Measurements from ENCODE around the gene TMEM169. TPM values are rescaled to one million over a fixed set of nuclear protein-coding genes. Genes with fewer than 3 reads are reported as not detected.

The TMEM169 gene
- total RNA-seq, 1 donor from 2014 or later: 3.2 TPM

- Mint-ChIP-seq H3K27ac (ENCODE audit: unreplicated experiment) (peak overlapping the region; percentile 100), H3K4me3 (ENCODE audit: unreplicated experiment) (peak overlapping the region; percentile 100), H3K4me1 (ENCODE audit: unreplicated experiment) (peaks cover 44% of the 10 kb centered on the region), H3K36me3 (ENCODE audit: low read depth, unreplicated experiment) (peaks cover 50% of the 10 kb centered on the region), H3K9me3 (ENCODE audit: unreplicated experiment) (no peaks in the 10 kb centered on the region), H3K27me3 (ENCODE audit: unreplicated experiment) (peaks cover 11% of the 10 kb centered on the region)
- no peak for DNase-seq (ENCODE audit: low spot score)
- no peak for TF ChIP-seq CTCF (IDR thresholded peaks at IDR 0.05; ENCODE audit: unreplicated experiment)
Observed at GRCh38 chr2:216110620-216111019, 28.9 kb downstream of the TMEM169 start.

DNA sequence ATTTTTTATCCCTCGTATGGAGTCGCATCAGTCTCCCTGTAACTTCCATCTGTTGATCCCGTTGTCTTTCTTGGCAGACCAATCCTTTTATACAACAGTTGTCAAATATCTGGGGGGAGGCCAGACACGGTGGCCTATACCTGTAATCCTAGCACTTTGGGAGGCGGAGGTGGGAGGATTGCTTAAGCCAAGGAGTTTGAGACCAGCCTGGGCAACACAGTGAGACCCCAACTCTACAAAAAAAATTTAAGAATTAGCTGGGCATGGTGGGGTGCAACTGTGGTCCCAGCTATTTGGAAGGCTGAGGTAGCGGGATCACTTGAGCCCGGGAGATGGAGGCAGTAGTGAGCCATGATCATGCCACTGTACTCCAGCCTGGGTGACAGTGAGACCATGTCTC is 29.4 kb downstream of the TMEM169 start:
- peak overlapping the region; percentile 84 for H3K27ac Mint-ChIP-seq (ENCODE audit: unreplicated experiment)
- no peak for TF ChIP-seq CTCF (IDR thresholded peaks at IDR 0.05; ENCODE audit: unreplicated experiment)
- H3K4me1 Mint-ChIP-seq (ENCODE audit: unreplicated experiment): peaks cover 46% of the 10 kb centered on the region
- no peak for DNase-seq (ENCODE audit: low spot score)
- peaks cover 11% of the 10 kb centered on the region for H3K27me3 Mint-ChIP-seq (ENCODE audit: unreplicated experiment)
- H3K9me3 Mint-ChIP-seq (ENCODE audit: unreplicated experiment): no peaks in the 10 kb centered on the region
- peak overlapping the region; percentile 100 for H3K4me3 Mint-ChIP-seq (ENCODE audit: unreplicated experiment)
- peaks cover 52% of the 10 kb centered on the region for H3K36me3 Mint-ChIP-seq (ENCODE audit: low read depth, unreplicated experiment)

DNA sequence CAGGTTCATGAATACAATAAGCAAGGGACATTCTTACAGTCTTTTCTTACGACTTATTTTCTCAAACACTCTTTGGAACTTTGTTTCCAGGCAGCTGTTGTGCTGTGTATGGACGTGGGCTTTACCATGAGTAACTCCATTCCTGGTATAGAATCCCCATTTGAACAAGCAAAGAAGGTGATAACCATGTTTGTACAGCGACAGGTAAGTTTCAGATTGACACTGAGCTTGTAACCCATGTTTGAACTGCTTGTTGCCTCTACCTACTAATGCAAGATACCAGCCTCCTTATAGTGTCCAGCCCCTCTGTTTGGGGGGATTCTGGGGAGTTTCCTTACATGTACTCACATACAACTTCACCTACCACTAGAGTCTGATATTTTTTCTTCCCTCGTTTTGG is 31.2 kb downstream of the TMEM169 start:
- H3K27ac Mint-ChIP-seq (ENCODE audit: unreplicated experiment): peak overlapping the region; percentile 8
- peaks cover 50% of the 10 kb centered on the region for H3K4me1 Mint-ChIP-seq (ENCODE audit: unreplicated experiment)

DNA sequence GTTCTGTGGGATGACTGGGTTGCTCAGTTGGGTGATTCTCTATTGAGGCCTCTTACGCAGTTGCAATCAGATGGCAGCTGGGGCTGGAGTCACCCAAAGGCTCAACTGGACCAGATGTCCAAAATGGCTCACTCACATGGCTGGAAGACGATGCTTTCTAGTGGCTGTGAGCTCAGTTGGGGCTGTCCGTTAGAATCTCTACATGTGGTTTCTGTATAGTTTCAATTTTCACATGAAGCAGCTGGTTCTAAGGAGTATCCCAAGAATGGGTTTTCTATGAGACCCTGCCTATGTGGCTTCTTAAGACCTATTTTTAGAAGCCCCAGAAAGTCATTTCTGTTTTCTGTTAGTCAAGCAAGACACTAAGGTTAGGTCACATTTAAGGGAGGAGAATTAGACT is 31.9 kb downstream of the TMEM169 start:
- peaks cover 48% of the 10 kb centered on the region for H3K4me1 Mint-ChIP-seq (ENCODE audit: unreplicated experiment)

More for the DNA sequence above, 31.2 kb downstream of the TMEM169 start:
- H3K27me3 Mint-ChIP-seq (ENCODE audit: unreplicated experiment): peaks cover 11% of the 10 kb centered on the region
- H3K4me3 Mint-ChIP-seq (ENCODE audit: unreplicated experiment): peak overlapping the region; percentile 23
- DNase-seq (ENCODE audit: low spot score): no peak
- H3K9me3 Mint-ChIP-seq (ENCODE audit: unreplicated experiment): no peaks in the 10 kb centered on the region
- peaks cover 65% of the 10 kb centered on the region for H3K36me3 Mint-ChIP-seq (ENCODE audit: low read depth, unreplicated experiment)
- TF ChIP-seq CTCF (IDR thresholded peaks at IDR 0.05; ENCODE audit: unreplicated experiment): no peak

GRCh38 chr2:216114382-216114713 is 32.6 kb downstream of the TMEM169 start:
- H3K36me3 Mint-ChIP-seq (ENCODE audit: low read depth, unreplicated experiment): peaks cover 69% of the 10 kb centered on the region
- H3K9me3 Mint-ChIP-seq (ENCODE audit: unreplicated experiment): no peaks in the 10 kb centered on the region
- DNase-seq (ENCODE audit: low spot score): no peak
- peaks cover 42% of the 10 kb centered on the region for H3K4me1 Mint-ChIP-seq (ENCODE audit: unreplicated experiment)
- H3K4me3 Mint-ChIP-seq (ENCODE audit: unreplicated experiment): peak overlapping the region; percentile 37
- no peak for TF ChIP-seq CTCF (IDR thresholded peaks at IDR 0.05; ENCODE audit: unreplicated experiment)
- peaks cover 9% of the 10 kb centered on the region for H3K27me3 Mint-ChIP-seq (ENCODE audit: unreplicated experiment)
- peak overlapping the region; percentile 99 for H3K27ac Mint-ChIP-seq (ENCODE audit: unreplicated experiment)

More for the DNA sequence above, 31.9 kb downstream of the TMEM169 start:
- TF ChIP-seq CTCF (IDR thresholded peaks at IDR 0.05; ENCODE audit: unreplicated experiment): no peak
- Mint-ChIP-seq H3K4me3 (ENCODE audit: unreplicated experiment) (peak overlapping the region; percentile 23), H3K27ac (ENCODE audit: unreplicated experiment) (peak overlapping the region; percentile 8), H3K36me3 (ENCODE audit: low read depth, unreplicated experiment) (peaks cover 68% of the 10 kb centered on the region), H3K9me3 (ENCODE audit: unreplicated experiment) (no peaks in the 10 kb centered on the region), H3K27me3 (ENCODE audit: unreplicated experiment) (peaks cover 11% of the 10 kb centered on the region)
- DNase-seq (ENCODE audit: low spot score): no peak

Measured in endothelial cell (in vitro differentiated cells).